Pons (tissue), 1 donor: ENCODE results near the gene POU5F1.

Experiments
- DNase-seq: peaks from one replicate; pipeline ENCODE4 v3.0.0-alpha.2; 2016; ENCODE audit warnings: low spot score

The POU5F1 gene

GRCh38 chr6:31114970-31115849 is 55.3 kb downstream of the POU5F1 start:
- peak; percentile 85 for DNase-seq

- peak; percentile 53 for DNase-seq
These were observed 56.0 kb downstream of the POU5F1 start, which contains the start of gene PSORS1C1 for GRCh38 chr6:31114541-31114878. TSS of gene PSORS1C1 (plus strand) at chr6:31114800. CDS start at chr6:31129633, 14,833 bp downstream.
